HCT116 (cell line): ENCODE measurements around the gene IARS1. TPM values are rescaled to one million over a fixed set of nuclear protein-coding genes. Genes with fewer than 3 reads are reported as not detected.

Experiments
- ATAC-seq: fragments of 200-7000 bp; cut with Tn5 transposase; 2 replicates; pipeline ENCODE4 v1.9.1; 2020; ENCODE audit warnings: mild to moderate bottlenecking, moderate library complexity
- BruUV-seq: library from RNA; stranded (reverse); fragments of 400-500 nt; replicated peaks from 2 replicates; lab custom pipeline; 2021; lab: Mats Ljungman, UMichigan
- CTCF ChIA-PET: fragments of 300-600 bp; sonication (Branson Sonifier 250); formaldehyde crosslinking; loops from one replicate; lab custom pipeline; 2021; ENCODE audit warnings: antibody characterized with exemption; lab: Charles Lee
- POLR2A ChIA-PET: fragments of 300-600, 350-600 bp; sonication (Branson Sonifier 250); formaldehyde crosslinking; loops from one replicate; lab custom pipeline; 2021; ENCODE audit warnings: antibody characterized with exemption; lab: Charles Lee
- RAD21 ChIA-PET, 2 experiments: fragments of 300-600 bp; sonication (Branson Sonifier 250); formaldehyde crosslinking; loops; one replicate each; lab custom pipeline; 2023; ENCODE audit warnings: low total read pairs in 2 of 2; ENCODE audit not compliant: uncharacterized antibody in 2 of 2, unreplicated experiment in 2 of 2, low non-redundant PET in 1 of 2; lab: Charles Lee
- DNase-seq: peaks from one replicate; pipeline ENCODE4 v3.0.0-alpha.2; 2010; ENCODE audit warnings: low read depth, low spot score
- H2AFZ ChIP-seq: fragments of 200-600 bp; shearing (Covaris generic), sonication (generic); 2 replicates; pipeline ENCODE4 v1.6.1; 2017; ENCODE audit warnings: low read depth, mixed run types, mixed read lengths, antibody characterized with exemption, low read length; ENCODE audit not compliant: poor library complexity, severe bottlenecking
- H3K27ac ChIP-seq: 2 replicates; pipeline ENCODE4 v1.5.1; 2012; ENCODE audit warnings: low read depth, low read length
- H3K27me3 ChIP-seq: fragments of 200-600 bp; sonication (generic); 2 replicates; pipeline ENCODE4 v1.6.1; 2016; ENCODE audit warnings: mixed run types, low read length, mixed read lengths; ENCODE audit not compliant: insufficient read depth
- H3K36me3 ChIP-seq, 2 experiments: fragments of 200-500 bp in 1 of 2; fragments of 200-600 bp in 1 of 2; sonication (Bioruptor generic) in 1 of 2; sonication (generic) in 1 of 2; 2 replicates each; pipeline versions ENCODE4 v1.5.1 to v1.6.1; 2014 to 2016; ENCODE audit warnings: low read length in 2 of 2, inconsistent platforms in 1 of 2, mixed read lengths in 1 of 2, mixed run types in 1 of 2; ENCODE audit not compliant: insufficient read depth in 2 of 2, control insufficient read depth in 1 of 2
- H3K4me1 ChIP-seq, 2 experiments: fragments of 200-600 bp in 1 of 2; sonication (generic) in 1 of 2; 2 replicates each; pipeline versions ENCODE4 v1.5.1 to v1.6.1; 2012 to 2017; ENCODE audit warnings: low read length in 2 of 2, inconsistent platforms in 1 of 2, mild to moderate bottlenecking in 1 of 2, mixed read lengths in 1 of 2, mixed run types in 1 of 2, moderate library complexity in 1 of 2; ENCODE audit not compliant: insufficient read depth in 2 of 2, control insufficient read depth in 1 of 2
- H3K4me2 ChIP-seq: fragments of 200-600 bp; sonication (generic); 2 replicates; pipeline ENCODE4 v1.6.1; 2017; ENCODE audit warnings: mixed run types, low read length, mixed read lengths
- H3K4me3 ChIP-seq, 2 experiments: fragments of 200-600 bp in 1 of 2; sonication (generic) in 1 of 2; replicated peaks in 1 of 2; 2 replicates each; pipeline ENCODE4 v1.5.1; 2011 to 2016; ENCODE audit warnings: low read length in 2 of 2, control low read depth in 1 of 2, low read depth in 1 of 2, mild to moderate bottlenecking in 1 of 2, mixed read lengths in 1 of 2, mixed run types in 1 of 2
- H3K79me2 ChIP-seq: fragments of 200-600 bp; sonication (generic); 2 replicates; pipeline ENCODE4 v1.6.1; 2017; ENCODE audit warnings: mild to moderate bottlenecking, mixed run types, low read length, moderate library complexity, mixed read lengths; ENCODE audit not compliant: insufficient read depth
- H3K9ac ChIP-seq: fragments of 200-600 bp; sonication (generic); 2 replicates; pipeline ENCODE4 v1.6.1; 2016; ENCODE audit warnings: low read length, mixed read lengths
- H3K9me2 ChIP-seq: fragments of 200-600 bp; sonication (generic), shearing (Covaris generic); 2 replicates; pipeline ENCODE4 v1.6.1; 2017; ENCODE audit warnings: mixed run types, mild to moderate bottlenecking, moderate library complexity; ENCODE audit not compliant: insufficient read depth
- H3K9me3 ChIP-seq, 2 experiments: fragments of 200-500 bp in 1 of 2; fragments of 200-600 bp in 1 of 2; sonication (Bioruptor generic) in 1 of 2; sonication (generic) in 1 of 2; 2 replicates each; pipeline ENCODE4 v1.6.1; 2014 to 2017; ENCODE audit warnings: low read length in 2 of 2, mixed read lengths in 2 of 2, inconsistent platforms in 1 of 2, low read depth in 1 of 2, mild to moderate bottlenecking in 1 of 2, mixed run types in 1 of 2, moderate library complexity in 1 of 2; ENCODE audit not compliant: control insufficient read depth in 1 of 2, insufficient read depth in 1 of 2
- H4K20me1 ChIP-seq: fragments of 200-600 bp; sonication (generic), shearing (Covaris generic); 2 replicates; pipeline ENCODE4 v1.6.1; 2017; ENCODE audit warnings: mixed run types, mild to moderate bottlenecking, moderate library complexity; ENCODE audit not compliant: insufficient read depth
- CBX3 ChIP-seq: IDR thresholded peaks from 2 replicates; pipeline ENCODE4 v1.6.1; 2012; ENCODE audit warnings: low read depth
- CTCF ChIP-seq, 3 experiments: fragments of 200-600 bp in 1 of 3; sonication (generic) in 1 of 3; IDR thresholded peaks in 2 of 3; conservative IDR thresholded peaks in 1 of 3; 2 replicates each; pipeline ENCODE4 v1.5.1; 2012 to 2017; ENCODE audit warnings: low read depth in 2 of 3, low read length in 2 of 3, antibody characterized with exemption in 1 of 3, borderline replicate concordance in 1 of 3, control low read depth in 1 of 3, mild to moderate bottlenecking in 1 of 3, mixed read lengths in 1 of 3, mixed run types in 1 of 3, moderate library complexity in 1 of 3; ENCODE audit not compliant: insufficient read depth in 1 of 3
- FOSL1 ChIP-seq: IDR thresholded peaks from 2 replicates; pipeline ENCODE4 v1.6.1; 2012; ENCODE audit warnings: low read depth
- MAX ChIP-seq: IDR thresholded peaks from 2 replicates; pipeline ENCODE4 v1.6.1; 2012
- POLR2AphosphoS5 ChIP-seq: IDR thresholded peaks from 2 replicates; pipeline ENCODE4 v1.6.1; 2011; ENCODE audit warnings: mild to moderate bottlenecking, low read depth, low read length, moderate library complexity
- REST ChIP-seq: IDR thresholded peaks from 2 replicates; pipeline ENCODE4 v1.6.1; 2012; ENCODE audit warnings: low read depth
- SP1 ChIP-seq: IDR thresholded peaks from 2 replicates; pipeline ENCODE4 v1.6.1; 2012; ENCODE audit warnings: low read depth
- SRF ChIP-seq: IDR thresholded peaks from 2 replicates; pipeline ENCODE4 v1.6.1; 2012; ENCODE audit warnings: low read depth
- TCF7L2 ChIP-seq: IDR thresholded peaks from 2 replicates; pipeline ENCODE4 v1.7.0; 2011; ENCODE audit warnings: borderline replicate concordance, inconsistent platforms; ENCODE audit not compliant: insufficient read depth, insufficient read length; ENCODE audit errors: extremely low read depth
- YY1 ChIP-seq: IDR thresholded peaks from 2 replicates; pipeline ENCODE4 v1.6.1; 2011; ENCODE audit warnings: low read length, low read depth, moderate library complexity, mild to moderate bottlenecking; ENCODE audit not compliant: insufficient replicate concordance; ENCODE audit errors: extremely low read depth
- ZFX ChIP-seq: fragments of 450-650 bp; IDR thresholded peaks from 2 replicates; pipeline ENCODE4 v1.6.1; 2017
- ZNF274 ChIP-seq: fragments of 200-500 bp; sonication (Bioruptor generic); IDR thresholded peaks from 2 replicates; pipeline ENCODE4 v1.6.1; 2014; ENCODE audit warnings: mild to moderate bottlenecking, low read depth, low read length, inconsistent platforms
- intact Hi-C: fragments of 100-400 bp; cut with micrococcal nuclease; formaldehyde crosslinking; loops from 2 replicates; pipeline ENCODE4 v1.10.0; 2022
- total RNA-seq: library from RNA; stranded (reverse); gene quantifications from one replicate; pipeline ENCODE4 v1.2.1, GENCODE V29; 2021; ENCODE audit not compliant: unreplicated experiment

Gene IARS1
- total RNA-seq, 1 experiment from 2014 or later = 279 TPM

GRCh38 chr9:92295827-92296258, 2.3 kb upstream of the IARS1 start:
- BruUV-seq = no TSS peak
- intact Hi-C loops = no loop called here
- no peak overlapping the region for H3K9ac ChIP-seq
- H3K79me2 ChIP-seq = peaks cover 37% of the 10 kb centered on the region
- peaks cover 4% of the 10 kb centered on the region; the same call in 1 of the 2 replicates for H4K20me1 ChIP-seq
- ChIA-PET RAD21 (no interaction called here), CTCF (interaction anchor here (0.7 kb wide), 1 partner anchor 156 kb away, joined by 4 read pairs; no protein-coding TSS in a partner anchor), POLR2A (interaction anchor here (1.2 kb wide), 1 partner anchor 10 kb away, joined by 4 read pairs; no protein-coding TSS in a partner anchor)
- no peaks in the 10 kb centered on the region for H3K27me3 ChIP-seq
- no peak overlapping the region for H3K4me2 ChIP-seq
- ATAC-seq = no peak
- no peak overlapping the region for H3K4me3 ChIP-seq
- no peak overlapping the region for H3K27ac ChIP-seq
- H2AFZ ChIP-seq = no peak overlapping the region
- no peaks in the 10 kb centered on the region for H3K9me2 ChIP-seq
- no peak for DNase-seq
- H3K9me3 ChIP-seq = no peaks in the 10 kb centered on the region
- no peak for TF ChIP-seq ZFX
- TF ChIP-seq MAX = no peak
- TF ChIP-seq YY1 = no peak
- TF ChIP-seq FOSL1 = no peak
- TF ChIP-seq POLR2AphosphoS5 = peak; percentile 22; the same call in 1 of the 2 replicates
- H3K36me3 ChIP-seq = peaks cover 31% of the 10 kb centered on the region in 2 experiments
- peaks cover 6 to 22% of the 10 kb centered on the region in 2 experiments; a peak in 3 of 4 replicates for H3K4me1 ChIP-seq

- BruUV-seq = no TSS peak
- peak overlapping the region; percentile 86; the same call in 1 of the 2 replicates for H3K4me2 ChIP-seq
- CTCF ChIA-PET = interaction anchor here (0.7 kb wide), 1 partner anchor 156 kb away, joined by 4 read pairs; no protein-coding TSS in a partner anchor
Measured at GRCh38 chr9:92295240-92295790, 1.8 kb upstream of the IARS1 start.

More at GRCh38 chr9:92295240-92295790, 1.8 kb upstream of the IARS1 start:
- no peak for DNase-seq
- no peak overlapping the region; a peak in 1 of 4 replicates for H3K4me3 ChIP-seq
- POLR2A ChIA-PET = interaction anchor here (1.2 kb wide), 1 partner anchor 11 kb away, joined by 4 read pairs; no protein-coding TSS in a partner anchor
- H3K79me2 ChIP-seq = peaks cover 42% of the 10 kb centered on the region
- H3K36me3 ChIP-seq = peaks cover 27 to 34% of the 10 kb centered on the region in 2 experiments
- RAD21 ChIA-PET = no interaction called here
- H3K9me2 ChIP-seq = no peaks in the 10 kb centered on the region
- TF ChIP-seq CBX3 = no peak
- no peak for TF ChIP-seq CTCF (IDR thresholded peaks at IDR 0.05 in 2 of 3, conservative IDR thresholded peaks at IDR 0.05 in 1 of 3; ENCODE audit: borderline replicate concordance in 1 of 3, insufficient read depth in 1 of 3, low read depth in 2 of 3, low read length in 2 of 3)
- no peak for TF ChIP-seq MAX
- TF ChIP-seq ZNF274 = no peak
- no peak for TF ChIP-seq SRF
- TF ChIP-seq SP1 = no peak
- TF ChIP-seq REST = no peak
- TF ChIP-seq TCF7L2 = no peak
- TF ChIP-seq, all 23 proteins: peak for 0
- peaks cover 6 to 22% of the 10 kb centered on the region in 2 experiments; a peak in 3 of 4 replicates for H3K4me1 ChIP-seq
- H2AFZ ChIP-seq = no peak overlapping the region
- H4K20me1 ChIP-seq = peaks cover 5% of the 10 kb centered on the region; the same call in 1 of the 2 replicates
- intact Hi-C loops = no loop called here
- ATAC-seq = no peak
- H3K9ac ChIP-seq = no peak overlapping the region
- no peaks in the 10 kb centered on the region for H3K27me3 ChIP-seq
- H3K9me3 ChIP-seq = no peaks in the 10 kb centered on the region
- H3K27ac ChIP-seq = no peak overlapping the region; the same call in 1 of the 2 replicates
